Fibroblast of the aortic adventitia (primary cell): ENCODE results near the gene ZKSCAN5. TPM values are rescaled to one million over a fixed set of nuclear protein-coding genes. Genes with fewer than 3 reads are reported as not detected.
"Not testable (repeated sequence)": the region's sequence is repeated elsewhere in the genome, so short reads cannot be mapped to it uniquely, and the experiment has no call there.

Experiments used
- DNase-seq: peaks from one replicate; pipeline ENCODE4 v3.0.0-alpha.2; 2010; ENCODE audit warnings: low read depth
- H3K4me3 ChIP-seq: 2 replicates; pipeline ENCODE4 v1.5.1; 2011; ENCODE audit warnings: low read depth, mild to moderate bottlenecking, control low read depth, low read length, moderate library complexity
- CTCF ChIP-seq: IDR thresholded peaks from 2 replicates; pipeline ENCODE4 v1.5.1; 2011; ENCODE audit warnings: mild to moderate bottlenecking, low read length, control low read depth, inconsistent platforms; ENCODE audit not compliant: insufficient read depth
- total RNA-seq: library from RNA; depleted of rRNA; stranded (reverse); fragments of >200 nt; gene quantifications from 2 replicates; pipeline ENCODE4 v1.2.3, GENCODE V29; 2012; ENCODE audit warnings: low replicate concordance

The ZKSCAN5 gene
- total RNA-seq, 1 donor: 11.8 TPM

GRCh38 chr7:99559175-99559915 lies 54.9 kb downstream of the ZKSCAN5 start:
- H3K4me3 ChIP-seq: peak overlapping the region; percentile 95
- no peak for TF ChIP-seq CTCF
- peak; percentile 16 for DNase-seq

- TF ChIP-seq CTCF: no peak
- H3K4me3 ChIP-seq: no peak overlapping the region
- DNase-seq: no peak
These were observed 56.6 kb downstream of the ZKSCAN5 start for GRCh38 chr7:99560834-99561736.

- TF ChIP-seq CTCF: no peak
- no peak overlapping the region for H3K4me3 ChIP-seq
- DNase-seq: no peak
These were observed 57.2 kb downstream of the ZKSCAN5 start for GRCh38 chr7:99561737-99562051.

GRCh38 chr7:99562114-99562784 lies 57.8 kb downstream of the ZKSCAN5 start:
- DNase-seq: no peak
- TF ChIP-seq CTCF: no peak
- H3K4me3 ChIP-seq: no peak overlapping the region

- DNase-seq: peak; percentile 98
- TF ChIP-seq CTCF: no peak
- no peak overlapping the region for H3K4me3 ChIP-seq
These were observed 58.4 kb downstream of the ZKSCAN5 start for GRCh38 chr7:99562832-99563231.

GRCh38 chr7:99563650-99564049 lies 59.2 kb downstream of the ZKSCAN5 start:
- peak; percentile 51 for DNase-seq
- H3K4me3 ChIP-seq: no peak overlapping the region
- TF ChIP-seq CTCF: no peak

- not testable (repeated sequence) for DNase-seq, H3K4me3 ChIP-seq
These were observed 64.3 kb downstream of the ZKSCAN5 start for GRCh38 chr7:99568770-99569169.
